Astrocyte of the cerebellum (primary cell): ENCODE data around the gene LIN37.
A peak's percentile ranks its signal among the peaks of the same experiment; 100 is the strongest.

Experiments used
- DNase-seq: peaks from one replicate; pipeline ENCODE4 v3.0.0-alpha.2; 2011; ENCODE audit warnings: low read depth
- H3K4me3 ChIP-seq: 2 replicates; pipeline ENCODE4 v1.5.1; 2011; ENCODE audit warnings: mild to moderate bottlenecking, low read depth, low read length, moderate library complexity
- in situ Hi-C: cut with HindIII; loops from 2 replicates; pipeline ENCODE4 v1.10.0; 2017; ENCODE audit warnings: low sequenced_read_pairs
- TF ChIP-seq, protein P1 (sequence below): IDR thresholded peaks from 2 replicates; pipeline ENCODE4 v1.5.1; 2012; ENCODE audit warnings: low read length, low read depth, moderate library complexity, mild to moderate bottlenecking; ENCODE audit errors: missing control alignments

LIN37 gene

DNA sequence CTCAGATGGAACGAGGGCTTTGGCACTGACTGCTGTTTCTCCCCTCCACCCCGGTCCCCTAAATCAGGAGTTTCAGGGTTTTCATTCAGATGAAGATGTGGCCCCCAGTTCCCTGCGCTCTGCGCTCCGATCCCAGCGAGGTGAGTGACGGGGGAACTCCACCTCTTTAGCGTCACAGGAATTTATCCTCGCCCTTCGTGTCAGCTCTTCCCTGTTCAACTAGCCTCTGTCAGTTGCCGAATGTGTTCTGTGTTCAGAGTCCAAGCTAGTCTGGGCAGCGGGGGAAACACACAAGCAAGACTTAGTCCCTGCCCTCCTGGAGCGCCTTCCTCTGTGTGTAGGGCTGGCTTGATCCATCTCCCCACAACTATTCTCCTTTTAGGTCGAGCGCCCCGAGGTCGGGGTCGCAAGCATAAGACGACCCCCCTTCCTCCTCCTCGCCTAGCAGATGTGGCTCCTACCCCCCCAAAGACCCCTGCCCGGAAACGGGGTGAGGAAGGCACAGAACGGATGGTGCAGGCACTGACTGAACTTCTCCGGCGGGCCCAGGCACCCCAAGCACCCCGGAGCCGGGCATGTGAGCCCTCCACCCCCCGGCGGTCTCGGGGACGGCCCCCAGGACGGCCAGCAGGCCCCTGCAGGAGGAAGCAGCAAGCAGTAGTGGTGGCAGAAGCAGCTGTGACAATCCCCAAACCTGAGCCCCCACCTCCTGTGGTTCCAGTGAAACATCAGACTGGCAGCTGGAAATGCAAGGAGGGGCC is 28.8 kb upstream of the LIN37 start:
- TF ChIP-seq, protein P1, sequence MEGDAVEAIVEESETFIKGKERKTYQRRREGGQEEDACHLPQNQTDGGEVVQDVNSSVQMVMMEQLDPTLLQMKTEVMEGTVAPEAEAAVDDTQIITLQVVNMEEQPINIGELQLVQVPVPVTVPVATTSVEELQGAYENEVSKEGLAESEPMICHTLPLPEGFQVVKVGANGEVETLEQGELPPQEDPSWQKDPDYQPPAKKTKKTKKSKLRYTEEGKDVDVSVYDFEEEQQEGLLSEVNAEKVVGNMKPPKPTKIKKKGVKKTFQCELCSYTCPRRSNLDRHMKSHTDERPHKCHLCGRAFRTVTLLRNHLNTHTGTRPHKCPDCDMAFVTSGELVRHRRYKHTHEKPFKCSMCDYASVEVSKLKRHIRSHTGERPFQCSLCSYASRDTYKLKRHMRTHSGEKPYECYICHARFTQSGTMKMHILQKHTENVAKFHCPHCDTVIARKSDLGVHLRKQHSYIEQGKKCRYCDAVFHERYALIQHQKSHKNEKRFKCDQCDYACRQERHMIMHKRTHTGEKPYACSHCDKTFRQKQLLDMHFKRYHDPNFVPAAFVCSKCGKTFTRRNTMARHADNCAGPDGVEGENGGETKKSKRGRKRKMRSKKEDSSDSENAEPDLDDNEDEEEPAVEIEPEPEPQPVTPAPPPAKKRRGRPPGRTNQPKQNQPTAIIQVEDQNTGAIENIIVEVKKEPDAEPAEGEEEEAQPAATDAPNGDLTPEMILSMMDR, result no peak
- H3K4me3 ChIP-seq, result peak overlapping the region; percentile 82
- DNase-seq, result no peak
- in situ Hi-C loops, result no loop called here

DNA sequence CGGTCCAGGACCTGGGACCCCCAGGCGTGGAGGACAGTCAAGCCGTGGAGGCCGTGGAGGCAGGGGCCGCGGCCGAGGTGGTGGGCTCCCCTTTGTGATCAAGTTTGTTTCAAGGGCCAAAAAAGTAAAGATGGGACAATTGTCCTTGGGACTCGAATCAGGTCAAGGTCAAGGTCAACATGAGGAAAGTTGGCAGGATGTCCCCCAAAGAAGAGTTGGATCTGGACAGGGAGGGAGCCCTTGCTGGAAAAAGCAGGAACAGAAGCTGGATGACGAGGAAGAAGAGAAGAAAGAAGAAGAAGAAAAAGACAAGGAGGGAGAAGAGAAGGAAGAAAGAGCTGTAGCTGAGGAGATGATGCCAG is 28.2 kb upstream of the LIN37 start:
- no peak overlapping the region for H3K4me3 ChIP-seq
- no peak for DNase-seq
- TF ChIP-seq, protein P1, result no peak
- in situ Hi-C loops, result no loop called here

DNA sequence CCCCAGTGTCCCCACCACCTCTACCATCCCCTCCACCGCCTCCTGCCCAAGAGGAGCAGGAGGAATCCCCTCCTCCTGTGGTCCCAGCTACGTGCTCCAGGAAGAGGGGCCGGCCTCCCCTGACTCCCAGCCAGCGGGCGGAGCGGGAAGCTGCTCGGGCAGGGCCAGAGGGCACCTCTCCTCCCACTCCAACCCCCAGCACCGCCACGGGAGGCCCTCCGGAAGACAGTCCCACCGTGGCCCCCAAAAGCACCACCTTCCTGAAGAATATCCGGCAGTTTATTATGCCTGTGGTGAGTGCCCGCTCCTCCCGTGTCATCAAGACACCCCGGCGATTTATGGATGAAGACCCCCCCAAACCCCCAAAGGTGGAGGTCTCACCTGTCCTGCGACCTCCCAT is 27.7 kb upstream of the LIN37 start:
- in situ Hi-C loops, result no loop called here
- TF ChIP-seq, protein P1, result no peak
- no peak overlapping the region for H3K4me3 ChIP-seq
- no peak for DNase-seq

DNA sequence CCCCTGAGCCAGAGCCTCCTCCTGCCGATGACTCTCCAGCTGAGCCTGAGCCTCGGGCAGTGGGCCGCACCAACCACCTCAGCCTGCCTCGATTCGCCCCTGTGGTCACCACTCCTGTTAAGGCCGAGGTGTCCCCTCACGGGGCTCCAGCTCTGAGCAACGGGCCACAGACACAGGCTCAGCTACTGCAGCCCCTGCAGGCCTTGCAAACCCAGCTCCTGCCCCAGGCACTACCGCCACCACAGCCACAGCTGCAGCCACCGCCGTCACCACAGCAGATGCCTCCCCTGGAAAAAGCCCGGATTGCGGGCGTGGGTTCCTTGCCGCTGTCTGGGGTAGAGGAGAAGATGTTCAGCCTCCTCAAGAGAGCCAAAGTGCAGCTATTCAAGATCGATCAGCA is 27.0 kb upstream of the LIN37 start:
- in situ Hi-C loops, result no loop called here
- H3K4me3 ChIP-seq, result no peak overlapping the region
- TF ChIP-seq, protein P1, result no peak
- no peak for DNase-seq

DNA sequence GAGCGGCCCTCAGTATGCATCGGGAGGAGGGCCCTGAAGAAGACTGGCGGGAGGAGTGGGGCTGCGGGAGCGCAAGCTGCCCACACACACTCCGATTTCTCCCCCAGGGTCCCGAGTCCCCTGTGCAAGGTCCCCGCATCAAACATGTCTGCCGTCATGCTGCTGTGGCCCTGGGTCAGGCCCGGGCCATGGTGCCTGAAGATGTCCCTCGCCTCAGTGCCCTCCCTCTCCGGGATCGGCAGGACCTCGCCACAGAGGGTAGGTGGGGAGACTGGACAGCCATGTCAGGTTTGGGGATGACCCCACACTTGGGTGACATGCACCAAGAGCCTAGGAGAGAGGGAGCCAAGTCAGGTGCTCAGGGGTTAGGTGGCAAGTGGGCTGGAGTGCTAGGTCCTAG is 25.9 kb upstream of the LIN37 start:
- DNase-seq, result no peak
- TF ChIP-seq, protein P1, result no peak
- in situ Hi-C loops, result no loop called here
- H3K4me3 ChIP-seq, result no peak overlapping the region

DNA sequence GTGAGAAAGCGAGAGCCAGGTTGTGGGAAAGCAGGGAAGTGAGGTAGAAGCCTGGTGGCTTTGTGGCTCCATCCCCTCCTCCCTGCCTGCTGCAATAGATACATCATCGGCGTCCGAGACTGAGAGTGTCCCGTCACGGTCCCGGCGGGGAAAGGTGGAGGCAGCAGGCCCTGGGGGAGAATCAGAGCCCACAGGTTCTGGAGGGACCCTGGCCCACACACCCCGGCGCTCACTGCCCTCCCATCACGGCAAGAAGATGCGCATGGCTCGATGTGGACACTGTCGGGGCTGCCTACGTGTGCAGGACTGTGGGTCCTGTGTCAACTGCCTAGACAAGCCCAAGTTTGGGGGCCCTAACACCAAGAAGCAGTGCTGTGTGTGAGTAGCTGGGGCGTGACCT is 25.5 kb upstream of the LIN37 start:
- no peak overlapping the region for H3K4me3 ChIP-seq
- TF ChIP-seq, protein P1, result no peak
- DNase-seq, result no peak
- in situ Hi-C loops, result no loop called here
